ENCODE results near the gene ZNF469. TPM values are rescaled to one million over a fixed set of nuclear protein-coding genes. Genes with fewer than 3 reads are reported as not detected.

Gene ZNF469
- polyA plus RNA-seq, 1 experiment: 1.2 TPM

GRCh38 chr16:88394426-88394825 is 11.7 kb downstream of the ZNF469 start:
- CTCF ChIA-PET: no interaction called here
- no peak overlapping the region for H3K4me3 ChIP-seq (ENCODE audit: low read depth, low read length)
- H3K27me3 ChIP-seq (ENCODE audit: control insufficient read depth, insufficient read depth, low read length): no peaks in the 10 kb centered on the region
- POLR2A ChIA-PET: no interaction called here
- no peak for DNase-seq (ENCODE audit: low read depth)
- TF ChIP-seq CTCF (IDR thresholded peaks at IDR 0.05; ENCODE audit: insufficient read depth, low read depth, low read length): no peak
- peaks cover 17% of the 10 kb centered on the region for H3K36me3 ChIP-seq (ENCODE audit: control insufficient read depth, insufficient read depth, low read length)

- no peak for DNase-seq (ENCODE audit: low read depth)
- ChIA-PET CTCF (no interaction called here), POLR2A (no interaction called here)
- TF ChIP-seq CTCF (IDR thresholded peaks at IDR 0.05; ENCODE audit: insufficient read depth, low read depth, low read length): no peak
- no peak overlapping the region for H3K4me3 ChIP-seq (ENCODE audit: low read depth, low read length)
- no peaks in the 10 kb centered on the region for H3K27me3 ChIP-seq (ENCODE audit: control insufficient read depth, insufficient read depth, low read length)
- H3K36me3 ChIP-seq (ENCODE audit: control insufficient read depth, insufficient read depth, low read length): peaks cover 13% of the 10 kb centered on the region; the same call in 1 of the 2 replicates
These were observed 13.2 kb downstream of the ZNF469 start for GRCh38 chr16:88395669-88396584.

- H3K4me3 ChIP-seq (ENCODE audit: low read depth, low read length): no peak overlapping the region
- no peak for TF ChIP-seq CTCF (IDR thresholded peaks at IDR 0.05; ENCODE audit: insufficient read depth, low read depth, low read length)
- CTCF ChIA-PET: no interaction called here
- no peak for DNase-seq (ENCODE audit: low read depth)
- POLR2A ChIA-PET: no interaction called here
- peaks cover 12% of the 10 kb centered on the region; the same call in 1 of the 2 replicates for H3K36me3 ChIP-seq (ENCODE audit: control insufficient read depth, insufficient read depth, low read length)
- H3K27me3 ChIP-seq (ENCODE audit: control insufficient read depth, insufficient read depth, low read length): no peaks in the 10 kb centered on the region
These were observed 15.6 kb downstream of the ZNF469 start for GRCh38 chr16:88398170-88398873.

- no peak for DNase-seq (ENCODE audit: low read depth)
- TF ChIP-seq CTCF (IDR thresholded peaks at IDR 0.05; ENCODE audit: insufficient read depth, low read depth, low read length): no peak
- peaks cover 12% of the 10 kb centered on the region; the same call in 1 of the 2 replicates for H3K36me3 ChIP-seq (ENCODE audit: control insufficient read depth, insufficient read depth, low read length)
- no peaks in the 10 kb centered on the region for H3K27me3 ChIP-seq (ENCODE audit: control insufficient read depth, insufficient read depth, low read length)
- CTCF ChIA-PET: no interaction called here
- no peak overlapping the region for H3K4me3 ChIP-seq (ENCODE audit: low read depth, low read length)
- POLR2A ChIA-PET: no interaction called here
These were observed 16.1 kb downstream of the ZNF469 start for GRCh38 chr16:88398874-88399178.

GRCh38 chr16:88400186-88400585 is 17.4 kb downstream of the ZNF469 start:
- no peaks in the 10 kb centered on the region for H3K27me3 ChIP-seq (ENCODE audit: control insufficient read depth, insufficient read depth, low read length)
- CTCF ChIA-PET: interaction anchor here (1.2 to 1.5 kb wide), 2 partner anchors 16 to 38 kb away, joined by 4 to 5 read pairs; no protein-coding TSS in a partner anchor
- no peak for TF ChIP-seq CTCF (IDR thresholded peaks at IDR 0.05; ENCODE audit: insufficient read depth, low read depth, low read length)
- H3K4me3 ChIP-seq (ENCODE audit: low read depth, low read length): no peak overlapping the region
- H3K36me3 ChIP-seq (ENCODE audit: control insufficient read depth, insufficient read depth, low read length): peaks cover 12% of the 10 kb centered on the region
- POLR2A ChIA-PET: no interaction called here
- DNase-seq (ENCODE audit: low read depth): no peak
